Retinal pigment epithelial cell (primary cell): Measurements from ENCODE around the gene PTPN18.

Experiments
- DNase-seq: peaks from one replicate; pipeline ENCODE4 v3.0.0-alpha.2; 2010; ENCODE audit warnings: low read depth
- H3K4me3 ChIP-seq: 2 replicates; pipeline ENCODE4 v1.5.1; 2011; ENCODE audit warnings: mild to moderate bottlenecking, low read length, control low read depth, moderate library complexity
- TF ChIP-seq, protein P1 (sequence below): conservative IDR thresholded peaks from 2 replicates; pipeline ENCODE4 v1.5.1; 2011; ENCODE audit warnings: low read depth, low read length, control low read depth, inconsistent platforms

PTPN18 gene

DNA sequence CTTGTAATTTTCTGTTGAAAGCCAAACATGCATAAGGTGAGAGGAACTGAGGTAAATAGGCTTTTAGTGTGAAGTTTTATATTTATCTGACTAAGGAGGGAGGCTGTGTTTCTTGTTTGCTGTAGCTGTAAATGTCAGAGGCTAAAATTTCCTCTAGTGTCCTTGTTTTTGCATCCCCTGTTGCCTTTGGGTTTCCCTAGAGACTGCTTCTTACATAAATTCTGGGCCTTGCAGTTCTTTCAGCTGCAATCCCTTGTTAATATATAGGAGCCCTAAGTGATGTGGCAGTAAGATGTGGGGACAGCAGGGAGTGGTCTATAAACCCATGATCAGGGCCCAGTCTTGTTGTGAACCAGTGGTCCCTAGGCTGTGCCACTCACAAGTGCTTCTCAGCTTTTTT is 20.6 kb upstream of the PTPN18 start:
- no peak overlapping the region for H3K4me3 ChIP-seq
- DNase-seq, result no peak
- TF ChIP-seq, protein P1, sequence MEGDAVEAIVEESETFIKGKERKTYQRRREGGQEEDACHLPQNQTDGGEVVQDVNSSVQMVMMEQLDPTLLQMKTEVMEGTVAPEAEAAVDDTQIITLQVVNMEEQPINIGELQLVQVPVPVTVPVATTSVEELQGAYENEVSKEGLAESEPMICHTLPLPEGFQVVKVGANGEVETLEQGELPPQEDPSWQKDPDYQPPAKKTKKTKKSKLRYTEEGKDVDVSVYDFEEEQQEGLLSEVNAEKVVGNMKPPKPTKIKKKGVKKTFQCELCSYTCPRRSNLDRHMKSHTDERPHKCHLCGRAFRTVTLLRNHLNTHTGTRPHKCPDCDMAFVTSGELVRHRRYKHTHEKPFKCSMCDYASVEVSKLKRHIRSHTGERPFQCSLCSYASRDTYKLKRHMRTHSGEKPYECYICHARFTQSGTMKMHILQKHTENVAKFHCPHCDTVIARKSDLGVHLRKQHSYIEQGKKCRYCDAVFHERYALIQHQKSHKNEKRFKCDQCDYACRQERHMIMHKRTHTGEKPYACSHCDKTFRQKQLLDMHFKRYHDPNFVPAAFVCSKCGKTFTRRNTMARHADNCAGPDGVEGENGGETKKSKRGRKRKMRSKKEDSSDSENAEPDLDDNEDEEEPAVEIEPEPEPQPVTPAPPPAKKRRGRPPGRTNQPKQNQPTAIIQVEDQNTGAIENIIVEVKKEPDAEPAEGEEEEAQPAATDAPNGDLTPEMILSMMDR, result no peak

DNA sequence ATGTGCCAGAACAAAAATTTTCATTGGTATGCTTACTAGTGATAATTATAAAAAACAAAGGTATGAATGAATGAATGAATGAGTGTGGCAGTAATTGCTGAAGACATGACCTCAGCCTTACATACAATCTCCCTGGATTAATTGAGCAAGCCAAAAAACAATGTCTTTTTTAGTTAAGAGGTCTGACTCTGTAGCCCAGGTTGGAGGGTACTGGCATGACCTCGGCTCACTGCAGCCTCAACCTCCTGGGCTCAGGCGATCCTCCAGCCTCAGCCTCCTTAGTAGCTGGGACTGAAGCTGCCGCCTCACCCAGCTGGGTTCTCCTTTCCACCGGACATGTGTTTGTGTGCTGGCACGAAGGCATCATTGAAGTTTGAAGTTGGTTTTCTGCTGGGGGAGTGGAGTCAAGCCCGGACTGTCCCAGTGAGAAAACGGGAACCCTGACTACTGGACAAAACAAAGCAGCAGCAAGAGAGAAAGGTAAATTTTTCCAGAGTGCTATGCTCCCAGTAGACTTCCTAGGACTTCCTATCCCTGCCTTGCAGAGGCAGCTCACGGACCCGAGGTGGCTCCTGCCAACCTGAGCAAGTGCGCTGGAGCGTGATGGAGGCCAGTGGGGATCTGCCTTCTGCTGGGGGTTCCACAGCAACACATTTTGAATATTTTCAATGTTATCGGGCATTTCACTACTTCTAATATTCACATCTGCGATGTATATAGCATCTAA is 19.5 kb upstream of the PTPN18 start:
- TF ChIP-seq, protein P1, result no peak
- DNase-seq, result no peak
- peak overlapping the region; percentile 74 for H3K4me3 ChIP-seq

DNA sequence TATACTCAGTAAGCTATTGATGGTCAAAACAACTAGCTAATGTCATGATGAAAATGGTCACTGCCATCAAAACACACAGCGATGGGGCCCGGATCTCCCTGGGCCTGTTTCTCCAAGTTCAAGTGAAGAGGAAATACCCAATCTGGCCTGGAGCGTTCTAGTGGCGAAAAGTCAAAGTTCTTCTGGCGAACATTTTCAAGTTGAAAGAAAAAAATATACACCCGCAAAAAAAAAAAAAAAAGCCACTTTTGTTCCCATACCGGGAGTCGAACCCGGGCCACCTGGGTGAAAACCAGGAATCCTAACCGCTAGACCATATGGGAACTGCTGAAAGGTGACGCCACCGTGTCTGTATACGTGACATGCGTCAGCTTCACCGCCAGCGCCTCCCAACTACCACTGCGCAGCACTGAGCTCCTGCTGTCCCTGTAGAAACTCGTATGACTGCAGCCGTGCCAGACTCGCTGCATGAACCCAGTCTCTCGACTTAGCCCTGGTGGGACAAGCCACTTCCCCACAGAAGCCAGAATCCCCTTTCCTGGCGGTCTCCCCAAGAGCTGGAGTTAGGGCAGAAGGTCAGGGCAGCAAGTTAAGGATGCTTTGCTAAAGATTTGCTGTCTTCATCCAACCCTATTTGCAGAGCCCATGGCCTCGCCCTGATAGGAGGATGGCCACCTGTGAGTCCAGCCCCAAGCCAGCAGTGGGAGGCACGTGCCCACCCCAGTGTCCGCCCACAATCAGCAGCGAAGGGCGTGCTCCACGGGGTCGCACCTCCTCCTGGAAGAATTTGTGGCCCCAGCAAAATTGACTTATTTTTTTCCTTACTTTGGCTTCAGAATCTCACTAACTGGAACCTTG is 18.8 kb upstream of the PTPN18 start:
- DNase-seq, result peak; percentile 48
- TF ChIP-seq, protein P1, result no peak
- peak overlapping the region; percentile 74 for H3K4me3 ChIP-seq

DNA sequence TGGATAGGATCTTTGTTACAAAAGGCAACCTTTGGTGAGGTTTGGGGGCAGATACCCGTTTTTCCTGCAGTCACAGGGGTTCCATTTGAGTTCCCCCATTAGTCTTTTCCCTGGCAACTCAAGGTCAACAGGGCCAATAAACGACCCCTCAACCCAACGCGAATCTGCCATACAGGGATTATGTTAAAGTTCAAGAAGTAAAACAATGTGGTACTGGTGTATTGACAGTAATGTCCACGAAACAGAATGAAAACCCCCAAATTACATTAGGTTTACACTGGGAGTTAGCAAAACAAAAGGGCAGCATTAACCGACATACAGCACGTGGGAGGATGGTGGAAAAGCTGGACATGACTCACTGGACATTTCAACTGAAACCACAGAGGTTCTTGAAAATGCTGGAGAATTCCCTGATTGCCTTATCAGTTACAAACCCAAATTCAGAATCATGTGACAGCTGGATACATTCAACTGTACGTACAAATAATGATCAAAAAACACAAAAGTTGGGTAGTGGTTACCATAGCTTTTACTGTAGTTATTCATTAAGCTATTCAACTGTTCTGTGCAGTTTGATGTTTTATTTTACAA is 18.0 kb upstream of the PTPN18 start:
- H3K4me3 ChIP-seq, result peak overlapping the region; percentile 74
- no peak for DNase-seq
- TF ChIP-seq, protein P1, result no peak

DNA sequence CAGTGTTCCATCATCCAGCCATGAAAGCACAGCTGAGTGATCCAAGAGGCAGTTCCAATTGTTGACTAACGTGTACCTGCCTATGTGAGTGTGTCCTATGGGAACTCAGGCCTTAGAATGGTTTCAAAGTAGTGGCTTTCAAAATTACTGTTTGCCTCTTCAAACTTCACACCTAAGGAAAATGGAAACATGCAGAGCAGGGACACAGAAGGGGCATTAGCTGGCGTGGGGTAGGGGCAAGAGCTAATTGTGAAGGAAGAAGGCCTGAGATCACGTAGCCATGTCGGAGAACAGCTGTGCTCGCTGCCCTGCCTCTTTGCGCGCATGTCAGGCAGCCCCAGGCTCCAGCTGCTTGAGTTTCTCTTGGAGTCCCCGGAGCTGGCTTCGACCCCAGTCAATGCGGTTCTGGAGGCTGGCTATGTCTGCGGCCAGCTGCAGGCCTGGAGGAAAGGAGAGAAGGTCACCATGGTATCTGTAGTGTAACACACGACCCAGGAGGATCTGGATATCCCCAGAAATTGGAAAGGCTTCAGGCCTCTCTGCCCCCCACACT is 17.0 kb upstream of the PTPN18 start:
- DNase-seq, result no peak
- H3K4me3 ChIP-seq, result no peak overlapping the region
- TF ChIP-seq, protein P1, result no peak

DNA sequence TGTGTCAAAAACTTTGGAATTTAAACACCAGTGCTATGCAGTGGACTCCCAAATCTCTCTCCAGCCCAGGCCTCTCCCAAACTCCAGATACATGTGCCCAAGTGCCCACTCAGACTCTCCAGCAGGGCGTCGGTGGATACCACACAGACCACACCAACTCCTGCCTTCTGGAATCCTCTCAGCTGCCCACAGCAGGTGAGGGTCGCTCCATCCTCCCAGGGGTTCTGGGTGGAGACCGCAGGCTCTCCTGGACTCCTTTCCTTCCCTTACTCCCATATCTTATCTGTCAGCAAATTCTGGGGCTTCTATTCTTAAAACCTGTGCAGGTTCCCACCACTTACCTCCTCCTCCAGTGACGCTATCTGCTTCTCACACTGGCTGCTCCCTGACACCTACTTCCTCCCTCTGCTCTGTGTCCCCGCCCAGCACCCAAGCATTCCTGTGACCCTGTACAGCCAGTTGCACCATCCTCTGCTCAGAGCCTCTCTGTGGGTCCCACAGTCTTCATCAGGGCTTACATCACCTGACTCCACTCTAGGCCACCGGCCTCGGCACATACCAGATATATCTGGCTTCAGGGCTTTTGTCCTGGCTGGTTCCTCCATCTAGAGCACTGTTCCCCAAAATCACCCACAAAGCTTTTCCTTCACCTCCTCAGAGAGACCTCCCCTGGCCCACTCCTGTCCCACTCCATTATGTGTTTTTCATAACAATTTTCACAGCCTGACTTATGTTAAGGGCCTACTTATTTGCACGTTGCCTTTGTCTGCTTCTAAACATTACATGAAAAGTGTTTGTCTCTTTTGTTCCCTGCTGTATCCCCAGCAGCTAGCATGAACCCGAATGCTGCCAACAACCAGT is 15.7 kb upstream of the PTPN18 start:
- DNase-seq, result no peak
- TF ChIP-seq, protein P1, result no peak
- no peak overlapping the region for H3K4me3 ChIP-seq
